ENCODE results near the gene TOB1. TPM values are rescaled to one million over a fixed set of nuclear protein-coding genes. Genes with fewer than 3 reads are reported as not detected.

TOB1 gene
- total and polyA plus RNA-seq, 2 experiments from 2014 or later = 12.1 to 46.9 TPM

GRCh38 chr17:50875074-50875473, 8.9 kb upstream of the TOB1 start:
- H3K4me2 ChIP-seq = no peak overlapping the region
- no peaks in the 10 kb centered on the region for H3K36me3 ChIP-seq (ENCODE audit: insufficient read depth)
- H3K27ac ChIP-seq (ENCODE audit: low read depth) = no peak overlapping the region
- no peak overlapping the region for H2AFZ ChIP-seq
- no peaks in the 10 kb centered on the region for H3F3A ChIP-seq (replicated peaks; ENCODE audit: low read depth)
- H3K4me1 ChIP-seq (ENCODE audit: insufficient read depth) = no peaks in the 10 kb centered on the region
- Mint-ChIP-seq H3K27me3 (ENCODE audit: insufficient read depth, low read depth, poor library complexity) (no peaks in the 10 kb centered on the region), H3K36me3 (ENCODE audit: low read depth) (no peaks in the 10 kb centered on the region; the same call in 2 of the 3 replicates), H3K4me1 (no peaks in the 10 kb centered on the region), H3K9me3 (peaks cover 2% of the 10 kb centered on the region; the same call in 2 of the 3 replicates), H3K4me3 (no peak overlapping the region), H3K27ac (no peak overlapping the region)
- no peaks in the 10 kb centered on the region for H3K27me3 ChIP-seq (ENCODE audit: insufficient read depth)
- H4K20me1 ChIP-seq (replicated peaks; ENCODE audit: insufficient read depth) = no peaks in the 10 kb centered on the region
- no peaks in the 10 kb centered on the region for H3K9me2 ChIP-seq (ENCODE audit: insufficient read depth)
- no peak overlapping the region for H3K4me3 ChIP-seq
- H3K79me2 ChIP-seq (replicated peaks; ENCODE audit: insufficient read depth) = no peaks in the 10 kb centered on the region
- TF ChIP-seq ZNF462 (CRISPR knock-in tag; IDR thresholded peaks at IDR 0.05) = no peak
- TF ChIP-seq CREB1 (CRISPR knock-in tag; IDR thresholded peaks at IDR 0.05; ENCODE audit: low read depth) = no peak
- TF ChIP-seq ZNF331 (CRISPR knock-in tag; IDR thresholded peaks at IDR 0.05; ENCODE audit: low read depth) = no peak
- no peak for TF ChIP-seq NANOG (IDR thresholded peaks at IDR 0.05; ENCODE audit: borderline replicate concordance)
- no peak for TF ChIP-seq EZH2phosphoT487 (IDR thresholded peaks at IDR 0.05; ENCODE audit: unreplicated experiment)
- TF ChIP-seq, protein P1, sequence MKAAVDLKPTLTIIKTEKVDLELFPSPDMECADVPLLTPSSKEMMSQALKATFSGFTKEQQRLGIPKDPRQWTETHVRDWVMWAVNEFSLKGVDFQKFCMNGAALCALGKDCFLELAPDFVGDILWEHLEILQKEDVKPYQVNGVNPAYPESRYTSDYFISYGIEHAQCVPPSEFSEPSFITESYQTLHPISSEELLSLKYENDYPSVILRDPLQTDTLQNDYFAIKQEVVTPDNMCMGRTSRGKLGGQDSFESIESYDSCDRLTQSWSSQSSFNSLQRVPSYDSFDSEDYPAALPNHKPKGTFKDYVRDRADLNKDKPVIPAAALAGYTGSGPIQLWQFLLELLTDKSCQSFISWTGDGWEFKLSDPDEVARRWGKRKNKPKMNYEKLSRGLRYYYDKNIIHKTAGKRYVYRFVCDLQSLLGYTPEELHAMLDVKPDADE (IDR thresholded peaks at IDR 0.05) = no peak
- TF ChIP-seq, protein P2, sequence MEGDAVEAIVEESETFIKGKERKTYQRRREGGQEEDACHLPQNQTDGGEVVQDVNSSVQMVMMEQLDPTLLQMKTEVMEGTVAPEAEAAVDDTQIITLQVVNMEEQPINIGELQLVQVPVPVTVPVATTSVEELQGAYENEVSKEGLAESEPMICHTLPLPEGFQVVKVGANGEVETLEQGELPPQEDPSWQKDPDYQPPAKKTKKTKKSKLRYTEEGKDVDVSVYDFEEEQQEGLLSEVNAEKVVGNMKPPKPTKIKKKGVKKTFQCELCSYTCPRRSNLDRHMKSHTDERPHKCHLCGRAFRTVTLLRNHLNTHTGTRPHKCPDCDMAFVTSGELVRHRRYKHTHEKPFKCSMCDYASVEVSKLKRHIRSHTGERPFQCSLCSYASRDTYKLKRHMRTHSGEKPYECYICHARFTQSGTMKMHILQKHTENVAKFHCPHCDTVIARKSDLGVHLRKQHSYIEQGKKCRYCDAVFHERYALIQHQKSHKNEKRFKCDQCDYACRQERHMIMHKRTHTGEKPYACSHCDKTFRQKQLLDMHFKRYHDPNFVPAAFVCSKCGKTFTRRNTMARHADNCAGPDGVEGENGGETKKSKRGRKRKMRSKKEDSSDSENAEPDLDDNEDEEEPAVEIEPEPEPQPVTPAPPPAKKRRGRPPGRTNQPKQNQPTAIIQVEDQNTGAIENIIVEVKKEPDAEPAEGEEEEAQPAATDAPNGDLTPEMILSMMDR (conservative IDR thresholded peaks at IDR 0.05; ENCODE audit: low read depth in 2 of 2) = no peak
- TF ChIP-seq EZH2 (IDR thresholded peaks at IDR 0.05; ENCODE audit: low read depth, unreplicated experiment) = no peak
- TF ChIP-seq, protein P3, sequence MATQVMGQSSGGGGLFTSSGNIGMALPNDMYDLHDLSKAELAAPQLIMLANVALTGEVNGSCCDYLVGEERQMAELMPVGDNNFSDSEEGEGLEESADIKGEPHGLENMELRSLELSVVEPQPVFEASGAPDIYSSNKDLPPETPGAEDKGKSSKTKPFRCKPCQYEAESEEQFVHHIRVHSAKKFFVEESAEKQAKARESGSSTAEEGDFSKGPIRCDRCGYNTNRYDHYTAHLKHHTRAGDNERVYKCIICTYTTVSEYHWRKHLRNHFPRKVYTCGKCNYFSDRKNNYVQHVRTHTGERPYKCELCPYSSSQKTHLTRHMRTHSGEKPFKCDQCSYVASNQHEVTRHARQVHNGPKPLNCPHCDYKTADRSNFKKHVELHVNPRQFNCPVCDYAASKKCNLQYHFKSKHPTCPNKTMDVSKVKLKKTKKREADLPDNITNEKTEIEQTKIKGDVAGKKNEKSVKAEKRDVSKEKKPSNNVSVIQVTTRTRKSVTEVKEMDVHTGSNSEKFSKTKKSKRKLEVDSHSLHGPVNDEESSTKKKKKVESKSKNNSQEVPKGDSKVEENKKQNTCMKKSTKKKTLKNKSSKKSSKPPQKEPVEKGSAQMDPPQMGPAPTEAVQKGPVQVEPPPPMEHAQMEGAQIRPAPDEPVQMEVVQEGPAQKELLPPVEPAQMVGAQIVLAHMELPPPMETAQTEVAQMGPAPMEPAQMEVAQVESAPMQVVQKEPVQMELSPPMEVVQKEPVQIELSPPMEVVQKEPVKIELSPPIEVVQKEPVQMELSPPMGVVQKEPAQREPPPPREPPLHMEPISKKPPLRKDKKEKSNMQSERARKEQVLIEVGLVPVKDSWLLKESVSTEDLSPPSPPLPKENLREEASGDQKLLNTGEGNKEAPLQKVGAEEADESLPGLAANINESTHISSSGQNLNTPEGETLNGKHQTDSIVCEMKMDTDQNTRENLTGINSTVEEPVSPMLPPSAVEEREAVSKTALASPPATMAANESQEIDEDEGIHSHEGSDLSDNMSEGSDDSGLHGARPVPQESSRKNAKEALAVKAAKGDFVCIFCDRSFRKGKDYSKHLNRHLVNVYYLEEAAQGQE (IDR thresholded peaks at IDR 0.05; ENCODE audit: unreplicated experiment) = no peak
- TF ChIP-seq JUNB (IDR thresholded peaks at IDR 0.05; ENCODE audit: unreplicated experiment) = no peak
- TF ChIP-seq ZNF114 (CRISPR knock-in tag; IDR thresholded peaks at IDR 0.05) = no peak
- no peak for TF ChIP-seq STAT1 (IDR thresholded peaks at IDR 0.05; ENCODE audit: unreplicated experiment)
- TF ChIP-seq POLR2AphosphoS5 (IDR thresholded peaks at IDR 0.05; ENCODE audit: low read depth) = no peak
- DNase-seq (ENCODE audit: low spot score) = no peak
- ATAC-seq = no peak
